GM19324 (cell line): ENCODE data around the gene FAM20C.

ENCODE experiments used
- ATAC-seq: cut with Tn5 transposase; IDR thresholded peaks from one replicate; pipeline ENCODE4 v1.9.1; 2021; ENCODE audit warnings: mild to moderate bottlenecking, moderate library complexity; ENCODE audit not compliant: unreplicated experiment, low FRiP score

FAM20C gene

DNA sequence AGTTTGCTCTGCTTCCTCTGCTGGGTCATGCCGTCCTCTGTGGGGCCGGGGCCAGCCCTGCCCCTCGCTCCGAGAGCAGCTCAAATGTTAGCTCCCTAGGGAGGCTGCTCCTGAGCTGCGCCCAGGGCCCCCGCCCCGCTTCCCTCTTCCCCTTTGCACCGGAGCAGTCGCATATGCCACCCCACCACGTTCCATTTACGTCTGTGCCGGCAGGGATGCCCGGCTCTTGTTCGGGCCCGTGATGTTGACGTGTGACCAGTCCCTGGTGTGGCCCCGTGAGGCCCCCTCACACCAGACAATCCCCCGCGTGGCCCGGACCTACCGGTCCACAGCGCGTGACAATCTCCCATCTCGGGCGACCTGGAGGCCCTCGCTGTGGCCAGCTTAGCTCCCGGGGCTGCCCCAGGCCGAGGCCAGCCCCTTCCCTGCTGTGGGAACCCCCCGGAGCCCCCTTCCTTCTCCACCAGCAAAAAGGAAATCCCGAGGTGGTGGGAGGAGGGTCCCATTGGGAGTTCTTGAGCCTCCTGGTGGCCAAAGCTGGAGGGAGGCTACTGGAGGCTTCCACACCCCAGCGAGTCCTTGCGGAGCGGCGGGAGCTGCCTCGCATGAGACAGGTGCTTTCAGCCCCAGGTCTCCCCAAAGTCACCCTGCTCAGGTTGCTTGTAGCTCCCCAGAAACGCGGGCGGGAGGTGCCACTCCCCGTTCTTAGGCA lies 15.2 kb downstream of the FAM20C start:
- ATAC-seq: no peak

DNA sequence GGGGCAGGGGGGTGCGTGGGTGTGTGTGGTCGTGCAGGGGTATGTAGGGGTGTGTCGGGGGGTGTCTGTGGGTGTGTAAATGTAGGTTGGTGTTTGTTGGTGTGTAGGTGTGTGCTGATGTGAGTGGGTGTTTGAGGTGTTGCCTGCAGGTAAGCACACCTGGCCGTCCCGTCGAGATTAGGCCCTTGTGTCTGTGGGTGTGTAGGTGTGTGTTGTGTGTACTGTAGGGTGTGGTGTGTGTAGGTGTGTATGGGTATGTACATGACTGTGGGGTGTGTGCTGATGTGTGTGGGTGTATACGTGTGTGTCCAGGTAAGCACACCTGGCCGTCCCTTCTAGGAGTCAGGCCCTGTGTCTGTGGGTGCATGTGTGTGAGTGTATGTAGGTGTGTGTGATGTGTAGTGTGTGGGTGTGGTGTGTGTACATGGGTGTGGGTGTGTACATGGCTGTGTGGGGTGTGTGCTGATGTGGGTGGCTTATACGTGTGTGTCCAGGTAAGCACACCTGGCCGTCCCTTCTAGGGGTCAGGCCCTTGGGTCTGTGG lies 15.8 kb downstream of the FAM20C start:
- no peak for ATAC-seq

DNA sequence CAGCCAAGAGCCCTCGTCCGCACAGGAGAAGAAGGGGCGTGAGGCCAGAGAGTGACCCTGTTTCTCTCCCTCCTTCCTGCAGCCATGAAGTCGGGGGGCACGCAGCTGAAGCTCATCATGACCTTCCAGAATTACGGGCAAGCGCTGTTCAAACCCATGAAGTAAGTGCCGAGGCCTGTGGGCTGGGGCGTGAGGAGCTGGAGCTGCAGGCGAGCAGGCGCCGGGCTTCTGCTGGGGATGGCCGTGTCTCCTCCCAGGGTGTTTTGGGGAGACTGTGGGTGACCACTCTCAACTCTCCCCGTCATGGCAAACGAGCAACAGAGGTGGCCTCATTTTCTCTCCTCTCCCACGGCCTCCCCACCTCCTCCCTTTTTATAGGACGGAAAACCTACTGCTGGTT lies 16.4 kb downstream of the FAM20C start:
- no peak for ATAC-seq

DNA sequence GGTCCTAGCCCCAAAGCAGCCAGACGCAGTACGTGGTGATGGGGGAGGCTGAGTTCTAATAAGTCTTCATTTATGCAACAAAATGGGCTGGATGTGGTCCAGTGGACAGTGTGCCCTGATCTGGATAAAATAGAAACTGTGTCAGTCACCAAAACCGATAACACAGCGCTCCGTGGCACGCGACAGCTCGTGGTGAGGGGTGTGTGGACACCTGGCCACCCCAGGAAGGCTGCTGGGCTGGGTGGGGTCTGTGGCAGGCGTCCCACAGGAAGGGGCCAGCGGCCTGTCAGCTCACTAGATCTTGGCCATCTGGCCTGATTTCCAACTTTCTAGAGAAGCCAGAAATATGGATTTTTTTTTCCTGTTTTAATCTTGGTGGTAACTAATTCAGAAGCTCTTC lies 17.0 kb downstream of the FAM20C start:
- ATAC-seq: no peak

DNA sequence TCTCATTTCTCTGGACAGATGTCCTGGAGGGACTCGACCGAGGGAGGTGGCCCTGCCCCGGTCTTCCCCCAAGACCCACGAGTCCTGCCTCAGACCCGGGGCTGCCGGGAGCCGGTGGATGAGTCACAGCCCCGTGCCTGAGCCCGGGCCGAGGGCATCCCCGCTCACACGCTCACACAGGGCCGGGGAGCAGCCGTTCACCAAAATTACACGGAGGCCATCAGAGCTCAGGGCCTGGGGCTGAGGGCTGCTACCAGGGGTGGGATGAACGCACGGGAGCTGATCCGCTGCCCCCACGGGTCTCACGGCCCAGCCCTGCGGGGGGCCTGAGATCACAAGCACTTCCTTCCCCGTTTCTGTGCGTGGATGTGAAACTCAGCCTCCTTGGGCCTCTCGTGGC lies 17.5 kb downstream of the FAM20C start:
- no peak for ATAC-seq

DNA sequence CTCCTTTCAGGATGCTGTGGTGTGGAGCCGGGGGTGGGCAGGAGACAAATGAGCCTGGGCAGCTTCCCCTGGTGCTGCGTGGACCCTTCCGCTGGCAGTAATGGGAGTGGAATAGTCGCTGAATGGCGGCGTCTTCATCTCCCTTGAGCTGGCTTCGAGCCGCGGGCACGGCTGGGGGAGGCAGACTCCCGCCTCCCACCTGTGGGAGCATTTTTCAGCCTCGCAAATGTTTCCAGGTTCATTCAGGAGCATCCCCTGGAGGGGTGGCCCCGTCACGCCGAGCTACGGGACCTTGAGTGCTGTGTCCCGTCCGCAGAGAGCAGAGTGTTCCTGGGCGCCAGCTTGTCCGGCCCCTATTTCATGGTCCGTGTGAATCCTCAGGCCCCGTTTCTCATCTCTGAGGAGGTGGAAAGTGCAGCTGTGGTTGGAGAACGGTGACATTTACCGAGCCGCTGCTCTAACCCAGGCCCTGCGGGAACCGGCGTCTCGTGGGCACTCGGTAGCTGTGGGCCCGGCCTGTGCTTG lies 18.1 kb downstream of the FAM20C start:
- ATAC-seq: no peak

DNA sequence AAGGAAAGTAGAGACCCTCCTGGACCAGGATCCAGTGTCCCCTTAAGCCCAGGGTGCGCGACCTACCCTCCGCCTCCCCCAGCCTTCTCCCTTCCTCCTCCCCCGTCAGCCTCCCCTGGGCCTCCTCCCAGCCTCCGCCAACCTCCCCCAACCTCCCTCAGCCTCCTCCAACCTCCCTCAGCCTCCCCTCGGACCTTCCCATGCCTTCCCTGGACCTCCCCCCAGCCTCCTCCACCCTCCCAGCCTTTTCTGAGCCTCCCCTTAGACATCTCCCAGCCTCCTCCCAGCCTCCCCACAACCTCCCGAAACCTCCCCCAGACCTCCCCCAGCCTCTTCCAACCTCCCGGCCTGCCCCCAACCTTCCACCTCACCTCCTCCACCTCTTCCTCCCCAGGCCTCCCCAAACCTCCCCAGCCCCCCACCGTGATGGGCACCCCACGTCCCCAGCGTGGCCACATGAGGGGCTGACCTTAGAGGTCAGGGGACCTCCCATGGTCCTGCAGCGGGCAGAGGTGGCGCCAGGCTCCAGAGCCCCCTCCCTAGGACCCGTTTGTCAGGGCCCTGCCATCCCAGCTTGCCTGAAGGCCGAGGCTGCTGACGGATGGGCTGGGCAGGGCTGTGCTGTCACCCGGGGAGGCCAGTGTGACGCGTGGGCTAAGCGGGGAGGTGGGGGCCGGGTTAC lies 18.8 kb downstream of the FAM20C start:
- ATAC-seq: no peak

DNA sequence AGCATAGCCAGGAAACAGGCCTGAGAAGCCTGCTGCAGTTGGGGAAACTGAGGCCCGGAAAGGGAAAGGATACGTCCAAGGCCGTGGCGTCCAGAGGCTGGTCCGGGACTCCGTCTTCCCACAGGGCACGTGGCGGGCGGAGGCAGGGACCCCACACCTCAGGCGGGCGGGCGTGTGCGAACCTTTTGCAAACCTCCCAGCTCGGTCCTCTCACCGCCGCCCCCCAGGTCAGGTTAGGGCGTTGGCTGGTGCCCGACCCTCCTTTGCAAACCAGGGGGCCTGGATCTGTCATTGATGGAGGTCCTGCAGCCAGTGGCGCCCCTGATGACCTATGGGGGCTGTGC lies 19.3 kb downstream of the FAM20C start:
- ATAC-seq: no peak

DNA sequence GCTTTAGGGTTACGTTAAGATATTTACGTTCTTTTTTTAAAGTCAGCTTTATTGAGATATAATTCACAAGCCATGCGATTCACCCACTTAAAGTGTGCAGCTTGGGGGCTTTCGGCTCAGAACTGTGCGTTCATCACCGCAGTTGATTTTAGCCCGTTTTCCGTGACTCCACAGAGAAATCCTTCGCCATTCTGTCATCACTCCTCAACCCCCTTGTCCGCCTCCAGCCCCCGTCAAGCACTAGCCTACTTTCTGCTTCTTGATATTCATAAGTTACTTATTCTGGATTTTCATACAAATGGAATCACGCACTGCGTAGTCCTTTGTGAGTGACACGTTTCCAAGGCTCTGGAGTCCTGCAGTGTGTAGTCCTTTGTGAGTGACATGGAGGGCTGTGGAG lies 20.4 kb downstream of the FAM20C start:
- ATAC-seq: no peak

DNA sequence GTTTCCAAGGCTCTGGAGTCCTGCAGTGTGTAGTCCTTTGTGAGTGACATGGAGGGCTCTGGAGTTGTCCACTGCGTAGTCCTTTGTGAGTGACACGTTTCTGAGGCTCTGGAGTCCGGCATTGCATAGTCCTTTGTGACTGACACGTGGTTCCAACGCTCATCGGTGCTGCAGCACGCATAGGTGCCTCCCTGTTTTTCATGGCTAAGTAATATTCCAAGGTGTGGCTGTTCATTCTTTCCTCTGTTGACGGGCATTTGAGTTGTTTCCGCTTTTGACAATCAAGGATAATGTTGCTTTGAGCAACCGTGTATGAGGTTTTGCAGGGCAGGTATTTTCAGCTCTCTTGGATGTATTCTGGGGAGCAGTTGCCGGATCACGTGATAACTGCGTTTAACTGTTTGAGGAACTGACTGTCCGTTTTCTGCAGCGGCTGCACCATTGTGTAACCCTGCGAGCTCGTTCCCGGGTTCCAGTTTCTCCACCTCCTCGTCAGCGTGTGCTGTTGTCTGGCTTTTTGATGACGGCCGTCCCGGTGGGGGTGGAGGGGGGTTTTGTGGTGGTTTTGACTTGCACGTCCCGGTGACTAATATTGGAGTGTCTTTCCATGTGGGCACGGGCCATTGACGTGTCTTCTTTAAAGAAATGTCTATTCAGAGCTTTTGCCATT lies 21.1 kb downstream of the FAM20C start:
- no peak for ATAC-seq

DNA sequence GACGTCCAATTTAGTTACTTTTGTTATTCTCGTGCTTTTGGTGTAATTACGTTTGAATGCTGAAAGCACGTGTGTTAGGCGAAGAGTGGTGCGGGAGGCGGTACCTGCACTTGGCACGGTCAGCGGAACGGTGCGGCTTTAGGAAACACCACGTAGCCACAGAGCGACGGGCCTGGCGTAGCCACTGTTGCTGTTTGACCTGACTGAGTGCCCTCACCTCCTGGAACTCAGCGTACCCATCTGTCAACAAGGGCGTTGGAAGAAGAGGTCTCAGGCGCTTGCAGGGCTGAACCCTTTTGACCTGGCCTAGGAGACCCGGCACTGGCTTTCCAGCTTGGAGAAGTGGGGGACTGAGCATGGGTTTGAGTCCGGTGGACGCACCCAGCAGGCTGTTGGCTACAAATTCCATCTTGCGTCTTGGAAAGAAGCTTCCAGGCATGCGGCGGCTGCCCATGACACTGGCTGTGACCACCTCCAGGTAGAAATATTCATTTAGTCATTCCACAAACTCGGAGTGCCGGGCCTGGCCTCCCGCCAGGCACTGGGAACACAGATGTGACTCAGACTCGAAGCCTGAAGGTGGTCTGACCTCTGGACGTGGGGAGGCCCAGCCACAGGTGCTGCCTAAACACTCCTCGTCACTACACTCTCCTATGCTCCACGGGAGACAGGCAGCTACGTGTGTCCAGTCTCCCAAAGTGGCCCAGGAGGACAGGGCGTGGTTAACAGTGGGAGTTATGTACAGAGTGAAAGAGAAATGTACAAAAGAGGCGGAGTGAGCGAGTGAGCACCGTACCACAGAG lies 22.2 kb downstream of the FAM20C start:
- no peak for ATAC-seq

DNA sequence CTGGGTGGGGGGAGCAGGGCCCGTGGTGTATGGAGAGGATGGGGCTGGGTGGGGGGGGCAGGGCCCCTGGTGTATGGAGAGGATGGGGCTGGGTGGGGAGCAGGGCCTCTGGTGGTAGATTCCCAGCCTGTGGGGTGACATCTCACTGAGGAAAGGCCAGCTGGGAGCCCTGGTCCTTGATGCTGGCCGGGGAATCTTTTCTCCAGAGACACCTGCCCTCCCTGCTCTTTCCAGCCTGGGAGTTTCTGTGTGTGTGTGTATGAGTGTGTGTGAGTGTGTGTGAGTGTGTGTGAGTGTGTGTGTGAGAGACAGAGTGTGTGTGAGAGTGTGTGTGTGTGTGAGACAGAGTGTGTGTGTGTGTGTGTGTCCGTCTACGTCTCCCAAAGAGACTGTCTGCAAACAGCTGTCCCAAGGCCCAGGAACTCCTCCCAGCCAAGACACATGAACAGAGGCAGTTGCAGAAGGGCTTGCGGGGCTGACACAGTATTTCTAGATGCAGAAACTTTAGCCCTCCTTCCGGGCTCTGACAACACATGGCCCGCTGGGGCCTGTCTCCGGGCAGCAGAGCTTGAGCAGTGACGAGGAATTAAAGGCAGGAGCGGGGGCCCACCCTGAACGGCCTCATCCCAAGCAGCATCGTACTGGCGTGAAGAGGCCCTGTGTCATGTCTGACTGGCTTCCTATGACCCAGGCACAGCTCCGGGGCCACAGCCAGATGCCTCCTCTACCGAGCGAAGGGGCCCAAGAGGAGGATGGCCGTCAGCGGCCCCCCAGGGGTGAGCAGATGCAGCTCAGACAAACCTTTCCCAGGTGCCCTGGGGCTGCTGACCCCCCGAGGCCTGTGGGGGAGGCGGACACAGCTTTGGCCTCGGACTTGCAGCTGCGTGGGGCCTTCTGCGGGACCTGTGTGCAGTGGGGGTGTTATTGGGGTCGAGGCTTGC lies 24.3 kb downstream of the FAM20C start:
- no peak for ATAC-seq

DNA sequence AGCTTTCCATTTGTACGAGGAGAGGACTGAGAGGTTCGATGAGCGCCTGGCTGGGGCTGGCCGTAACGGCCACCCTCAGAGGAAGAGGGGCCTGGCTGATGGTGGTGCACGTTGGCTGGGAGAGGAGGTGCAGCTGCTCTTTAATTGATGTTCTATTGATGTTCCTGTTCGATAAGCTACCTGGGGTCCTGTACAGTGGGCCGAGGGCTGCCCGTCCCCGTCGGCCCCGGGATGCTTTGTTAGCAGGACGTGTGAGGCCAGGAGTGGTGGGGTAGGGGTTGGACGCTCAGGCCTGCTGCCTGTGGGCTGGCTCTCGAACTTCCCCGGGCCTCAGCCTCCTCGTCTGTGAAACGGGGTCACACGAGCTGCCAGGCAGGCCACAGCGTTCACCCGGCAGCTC lies 25.4 kb downstream of the FAM20C start:
- no peak for ATAC-seq

DNA sequence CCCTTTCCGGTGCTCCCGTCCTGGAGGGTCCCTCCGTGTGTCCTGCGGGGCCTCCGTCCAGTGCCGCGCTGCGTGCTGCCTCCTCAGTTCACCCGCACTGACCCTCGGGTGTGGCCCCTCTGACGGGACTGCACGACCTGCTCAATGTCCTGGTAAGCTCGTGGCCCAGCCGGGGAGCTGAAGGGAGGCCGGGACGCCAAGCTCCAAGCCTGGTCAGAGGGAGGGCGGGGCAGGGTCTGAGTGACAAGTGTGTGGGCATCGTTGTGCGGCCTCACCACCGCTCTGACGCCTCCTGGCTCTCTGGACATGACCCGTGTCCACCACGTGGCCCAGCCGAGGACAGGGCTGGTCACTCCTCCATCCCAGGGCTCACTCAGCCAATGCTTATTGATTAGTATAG lies 25.9 kb downstream of the FAM20C start:
- ATAC-seq: no peak

DNA sequence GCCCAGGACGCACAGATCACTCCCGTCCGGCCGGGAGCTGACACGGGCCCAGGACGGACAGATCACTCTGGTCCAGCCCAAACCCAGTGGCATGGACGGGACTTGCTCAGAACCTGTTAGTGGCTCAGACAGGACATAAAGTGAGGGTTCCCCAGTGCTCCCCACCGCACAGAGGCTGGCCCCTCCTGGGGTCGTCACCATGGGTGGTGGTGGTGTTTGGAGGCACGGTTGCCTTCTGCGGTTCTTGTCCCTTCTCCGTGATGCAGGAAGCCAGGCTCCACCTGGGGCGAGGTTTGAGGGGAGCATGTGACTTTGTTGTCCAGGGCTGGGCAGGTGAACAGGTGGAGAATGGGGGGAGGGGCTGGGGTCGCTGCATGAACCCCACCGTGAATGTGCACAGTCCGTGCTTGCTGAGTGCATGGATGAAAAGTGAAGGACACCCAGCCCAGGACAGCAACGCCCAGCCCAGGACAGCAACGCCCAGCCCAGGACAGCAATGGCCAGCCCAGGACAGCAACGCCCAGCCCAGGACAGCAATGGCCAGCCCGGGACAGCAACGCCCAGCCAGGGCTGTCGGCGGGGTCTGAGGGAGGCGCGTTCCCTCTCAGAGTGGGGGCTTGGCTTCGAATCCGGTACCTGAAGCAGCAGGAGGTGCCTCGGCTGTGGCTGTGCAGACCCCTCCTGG lies 26.7 kb downstream of the FAM20C start:
- ATAC-seq: no peak

DNA sequence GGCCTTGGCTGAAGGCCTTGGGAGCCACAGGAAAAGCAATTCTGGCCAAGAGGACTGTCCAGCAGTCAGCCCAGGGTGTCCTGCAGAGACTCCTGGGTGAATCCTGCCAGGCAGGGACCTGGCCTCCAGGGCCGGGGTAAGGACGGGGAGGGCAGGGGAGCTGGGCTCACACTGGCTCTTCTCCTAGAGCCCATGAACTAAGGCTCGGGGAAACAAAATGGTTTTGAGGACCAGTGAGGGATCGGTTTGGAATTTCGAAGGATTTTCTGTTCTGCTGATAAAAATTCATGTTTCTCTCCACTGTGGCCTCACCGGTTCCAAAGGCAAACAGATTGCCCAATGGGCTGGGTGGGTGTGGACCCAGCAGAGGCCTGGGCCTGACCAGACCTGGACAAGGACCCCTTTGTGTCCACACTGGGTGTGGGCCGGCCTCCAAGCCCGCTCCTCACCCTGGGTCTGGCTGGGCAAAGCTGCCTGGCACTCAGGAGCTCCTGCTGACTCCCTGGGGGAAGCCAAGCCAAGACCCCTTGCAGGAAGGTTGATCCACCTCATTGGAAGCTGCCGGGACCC lies 27.3 kb downstream of the FAM20C start:
- no peak for ATAC-seq

DNA sequence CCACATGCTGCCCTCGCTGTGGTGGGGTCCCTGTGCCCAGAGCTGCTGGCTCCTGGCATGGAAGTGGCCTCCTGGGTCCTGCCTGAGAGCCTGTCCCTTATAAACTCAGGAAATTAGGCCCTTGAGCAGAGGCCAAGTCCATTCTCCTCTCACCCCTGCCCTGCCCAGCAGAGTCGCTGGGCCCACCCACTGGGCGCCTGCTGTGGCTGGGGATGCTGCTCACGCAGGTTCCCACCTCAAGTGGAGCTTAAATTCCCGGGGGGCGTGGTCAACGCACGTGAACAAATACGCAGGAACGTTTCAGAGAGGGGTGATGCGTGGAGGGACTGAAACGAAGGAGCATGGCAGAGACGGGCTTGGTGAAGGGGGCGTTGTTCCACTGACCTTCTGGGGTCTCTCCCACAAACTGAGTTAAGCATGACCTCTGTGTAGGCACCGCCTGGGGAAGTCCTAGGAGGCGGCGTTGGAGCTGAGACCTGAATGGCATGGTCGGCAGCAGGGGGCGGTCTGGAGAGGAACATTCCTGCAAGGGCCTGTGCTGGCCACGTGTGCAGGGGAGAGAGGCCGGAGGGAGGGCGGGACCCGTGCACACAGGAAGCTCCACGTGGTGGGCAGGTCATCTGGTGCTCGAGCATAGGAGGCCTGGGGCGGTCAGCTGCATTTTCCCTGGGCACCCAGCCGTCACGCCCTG lies 27.9 kb downstream of the FAM20C start:
- ATAC-seq: no peak
